Left colon (tissue), 2 donors: ENCODE data around the gene RPN2. TPM values are rescaled to one million over a fixed set of nuclear protein-coding genes. Genes with fewer than 3 reads are reported as not detected.
A peak's percentile ranks its signal among the peaks of the same experiment; 100 is the strongest.

ENCODE experiments used
- ATAC-seq: fragments of 200-7000 bp; cut with Tn5 transposase; one replicate; pipeline ENCODE4 v1.9.1; 2020; ENCODE audit warnings: mild to moderate bottlenecking, moderate library complexity
- DNase-seq, 2 donors: peaks; one replicate each; pipeline ENCODE4 v3.0.0-alpha.2; 2020
- intact Hi-C, 2 donors: fragments of 100-400 bp; cut with DNase I in 1 of 2; cut with micrococcal nuclease in 1 of 2; formaldehyde crosslinking; loops; one replicate each; pipeline versions ENCODE4 v1.11.2 to v1.14.0; 2022; cut with DNase I, micrococcal nuclease
- total RNA-seq, 2 donors: library from RNA; stranded (reverse); fragmentation: NEBNext Ultra II Directional; extraction: Animal tissue kit (Norgen Biotek cat#: 25700); gene quantifications; one replicate each; pipeline ENCODE4 v1.2.1, GENCODE V29; 2021
- donor health status: DM: no; HTN: no; CAD: no.
- donor health status: DM: yes; HTN: yes; CAD: no.

The RPN2 gene
- total RNA-seq, 2 donors from 2014 or later: 133 to 155 TPM

DNA sequence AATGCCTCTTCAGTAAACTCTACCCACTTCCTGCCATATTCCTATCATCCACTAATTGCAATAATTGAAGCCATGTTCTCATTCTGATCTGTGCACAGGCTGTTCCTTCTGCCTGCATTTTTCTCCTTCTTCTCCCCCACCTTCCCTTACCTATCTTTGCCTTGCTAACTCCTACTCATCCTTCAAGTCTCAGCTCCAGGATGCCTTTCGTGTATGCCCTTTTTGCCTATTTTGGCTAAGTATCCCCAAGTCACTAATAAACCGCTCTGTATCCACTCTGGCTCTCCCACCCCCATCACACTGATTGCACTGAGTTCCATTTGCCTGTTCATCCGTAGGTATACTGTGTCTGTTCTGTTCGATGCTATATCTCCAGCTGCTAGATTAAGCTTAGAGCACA, 6.3 kb upstream of the RPN2 start:
- ATAC-seq (no peak), DNase-seq (no peak)
- intact Hi-C loops: no loop called here

DNA sequence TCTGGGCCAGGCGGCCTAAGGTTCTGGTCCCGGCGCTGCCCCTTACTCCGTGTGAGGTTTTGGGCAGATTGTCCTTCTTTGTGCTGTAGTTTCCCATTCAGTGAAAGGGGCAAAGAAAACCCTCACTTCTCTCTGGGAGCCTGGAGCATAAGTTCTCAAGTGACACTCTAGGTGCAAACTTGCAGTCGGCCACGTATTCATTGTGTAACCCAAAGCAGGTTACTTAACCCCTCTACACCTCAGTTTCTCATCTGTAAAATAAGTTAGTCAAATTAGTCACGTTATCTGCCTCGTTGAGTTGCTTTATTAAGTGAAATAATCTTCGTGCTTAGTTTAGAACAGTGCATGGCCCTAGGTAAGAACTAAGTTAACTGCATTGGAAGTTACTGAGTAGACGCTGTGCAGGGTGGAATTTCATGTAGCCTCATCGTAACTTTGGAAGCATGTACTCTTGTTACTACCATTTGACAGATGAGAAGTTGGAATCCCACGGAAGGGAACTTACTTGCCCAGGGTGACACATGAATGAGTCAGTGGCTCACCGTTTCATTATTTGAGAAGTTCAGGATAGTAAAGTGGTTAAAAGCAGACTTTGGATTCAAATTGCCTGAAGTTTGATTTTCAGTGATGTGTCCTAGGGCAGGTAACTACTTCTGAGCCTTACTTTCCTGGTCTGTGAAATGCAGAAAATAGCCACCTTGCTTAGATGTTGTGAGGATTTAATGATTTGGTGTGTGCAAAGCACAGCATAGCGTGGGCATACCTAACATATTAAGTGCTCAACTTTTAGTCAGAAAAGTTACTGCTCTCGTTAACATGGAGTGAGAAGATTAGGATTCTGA, 774 bp downstream of the RPN2 start:
- DNase-seq: no peak
- intact Hi-C loops: no loop called here
- peak; percentile 0 for ATAC-seq

GRCh38 chr20:37185686-37186085, 6.6 kb downstream of the RPN2 start:
- intact Hi-C loops: no loop called here
- ATAC-seq (no peak), DNase-seq (no peak)

- ATAC-seq (no peak), DNase-seq (no peak)
- intact Hi-C loops: no loop called here
Measured at GRCh38 chr20:37188787-37189186, 9.7 kb downstream of the RPN2 start.

DNA sequence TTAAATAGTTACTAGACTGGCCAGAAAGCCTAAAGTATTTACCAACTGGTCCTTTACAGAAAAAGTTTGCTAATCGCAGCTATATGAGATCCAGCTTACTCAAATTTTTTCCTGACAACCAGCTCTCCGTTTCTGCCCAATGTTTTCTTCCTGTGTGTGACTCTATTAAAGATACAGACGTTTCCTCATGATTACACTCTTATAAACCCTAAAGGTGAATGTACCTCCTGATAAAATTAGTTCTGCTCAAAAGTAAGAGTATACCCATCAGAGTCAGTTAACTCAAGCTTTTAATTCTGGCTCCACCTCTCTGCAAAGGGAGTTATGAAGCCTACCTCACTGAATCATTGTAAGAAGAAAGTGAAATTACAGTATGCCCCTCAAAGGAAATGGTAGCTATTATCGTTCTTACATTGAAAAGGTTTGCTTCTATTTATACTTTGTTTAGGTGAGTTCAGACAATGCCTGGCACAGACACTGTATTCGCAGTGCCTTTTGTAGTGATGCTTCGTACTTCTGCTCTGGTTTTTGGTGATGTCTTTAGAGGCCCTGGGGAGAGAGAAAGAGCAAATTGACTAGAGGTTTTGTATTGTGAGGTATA, 10.4 kb downstream of the RPN2 start:
- ATAC-seq (no peak), DNase-seq (no peak)
- intact Hi-C loops: loop anchor here in 1 of 2 donors (10.0 kb wide), 1 partner anchor 325 kb away; no protein-coding TSS in a partner anchor

- no peak for DNase-seq
- intact Hi-C loops: loop anchor here in 1 of 2 donors (10.0 kb wide), 1 partner anchor 324 kb away; no protein-coding TSS in a partner anchor
- ATAC-seq: no peak
Measured at GRCh38 chr20:37190354-37191112, 11.4 kb downstream of the RPN2 start.

DNA sequence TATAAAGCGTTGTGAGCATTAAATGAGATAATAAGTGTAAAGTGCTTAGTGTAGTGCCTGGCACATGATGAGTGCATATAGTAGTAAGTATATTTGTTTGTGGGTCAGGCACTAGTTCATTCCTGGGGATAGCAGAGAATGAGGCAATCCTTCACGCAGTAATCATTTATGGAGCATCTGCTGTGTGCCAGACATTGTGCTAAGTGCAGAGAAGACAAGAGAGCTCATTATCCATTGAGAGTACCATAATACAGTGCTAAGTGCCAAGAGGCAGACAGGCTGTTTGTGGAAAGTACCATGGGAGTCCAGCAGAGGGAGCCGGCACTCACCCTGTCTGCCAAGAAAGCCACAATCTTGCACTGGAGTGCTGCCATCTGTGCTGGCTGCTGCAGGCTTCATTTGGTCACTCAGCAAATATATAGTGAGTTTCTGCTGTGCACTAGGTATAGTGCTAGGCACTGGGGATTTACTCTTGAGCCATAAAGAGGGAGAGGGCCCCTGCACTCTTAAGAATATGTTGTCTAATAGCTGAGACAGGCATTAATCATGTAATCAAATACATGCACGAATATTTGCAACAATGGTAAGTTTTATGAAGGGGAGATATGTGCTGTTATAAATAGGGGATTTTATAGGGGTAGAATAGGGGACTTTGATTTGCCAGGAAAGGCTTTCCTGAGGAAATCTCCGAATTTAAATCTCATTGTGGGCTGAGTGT, 13.2 kb downstream of the RPN2 start:
- ATAC-seq (peak; percentile 94), DNase-seq (peak; percentile 81 to 89)
- intact Hi-C loops: loop anchor here in 1 of 2 donors (10.0 kb wide), 1 partner anchor 323 kb away; no protein-coding TSS in a partner anchor

DNA sequence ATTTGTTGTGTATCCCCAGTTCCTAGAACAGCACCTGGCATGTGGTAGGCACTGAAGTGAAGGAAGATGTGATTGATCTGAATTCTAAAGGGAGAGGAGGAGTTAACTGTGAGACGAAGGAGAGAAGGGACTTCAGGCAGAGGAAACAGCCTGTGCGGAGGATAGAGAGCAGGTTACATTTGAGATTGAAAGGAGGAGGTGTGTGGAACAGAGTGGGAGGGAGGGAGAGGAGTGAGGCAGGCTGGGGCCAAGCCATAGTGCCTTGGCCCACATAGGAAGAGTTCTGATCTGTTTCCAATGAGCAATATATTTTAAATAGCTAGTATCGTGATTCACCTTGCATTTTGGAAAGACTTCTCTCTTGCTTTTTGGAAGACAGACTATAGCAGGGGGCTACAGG, 14.1 kb downstream of the RPN2 start:
- no peak for DNase-seq
- intact Hi-C loops: loop anchor here in 1 of 2 donors (10.0 kb wide), 1 partner anchor 322 kb away; no protein-coding TSS in a partner anchor
- no peak for ATAC-seq

GRCh38 chr20:37193821-37194220, 14.7 kb downstream of the RPN2 start:
- DNase-seq (no peak), ATAC-seq (no peak)
- intact Hi-C loops: loop anchor here in 1 of 2 donors (10.0 kb wide), 1 partner anchor 321 kb away; no protein-coding TSS in a partner anchor

GRCh38 chr20:37194621-37195417, 15.7 kb downstream of the RPN2 start:
- DNase-seq: no peak
- intact Hi-C loops: loop anchor here in 1 of 2 donors (10.0 kb wide), 1 partner anchor 320 kb away; no protein-coding TSS in a partner anchor
- ATAC-seq: no peak

DNA sequence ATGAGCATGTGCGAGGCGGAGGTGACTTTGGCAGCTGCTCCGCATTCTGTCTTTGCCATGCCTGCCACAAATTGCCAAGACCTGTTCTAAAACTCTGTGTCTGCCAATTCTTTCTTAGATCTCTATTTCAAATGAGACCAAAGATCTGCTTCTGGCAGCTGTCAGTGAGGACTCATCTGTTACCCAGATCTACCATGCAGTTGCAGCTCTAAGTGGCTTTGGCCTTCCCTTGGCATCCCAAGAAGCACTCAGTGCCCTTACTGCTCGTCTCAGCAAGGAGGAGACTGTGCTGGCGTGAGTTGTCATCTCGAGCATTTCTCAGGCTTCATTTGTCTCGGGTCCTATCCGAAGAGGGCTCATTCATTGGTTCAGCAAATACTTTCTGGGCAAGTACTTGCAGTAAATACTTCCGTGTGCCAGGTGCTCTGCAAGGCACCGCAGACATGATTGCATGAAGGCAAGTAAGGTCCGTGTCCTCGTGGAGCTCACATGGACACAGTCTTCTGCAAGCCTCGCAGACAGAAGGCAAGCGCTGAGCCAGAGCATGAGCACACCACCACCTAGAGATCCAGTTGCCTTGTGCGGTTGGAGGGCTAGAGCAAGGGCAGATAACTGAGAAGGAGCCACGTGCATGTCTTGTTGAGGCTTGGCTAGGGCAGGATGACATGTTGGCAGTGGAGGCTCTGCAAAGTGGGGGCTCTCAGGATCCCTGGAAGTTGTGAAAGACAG, 20.0 kb downstream of the RPN2 start:
- DNase-seq (no peak), ATAC-seq (no peak)
- intact Hi-C loops: loop anchor here in 1 of 2 donors (10.0 kb wide), 1 partner anchor 316 kb away; no protein-coding TSS in a partner anchor

GRCh38 chr20:37200376-37200775, 21.2 kb downstream of the RPN2 start:
- intact Hi-C loops: loop anchor here in 1 of 2 donors (5.0 kb wide), 1 partner anchor 332 kb away; no protein-coding TSS in a partner anchor
- DNase-seq (no peak), ATAC-seq (no peak)

GRCh38 chr20:37200926-37201826, 22.0 kb downstream of the RPN2 start:
- peak; percentile 95 for ATAC-seq
- DNase-seq: peak in 1 of 2 donors; percentile 28
- intact Hi-C loops: loop anchor here in 1 of 2 donors (5.0 kb wide), 1 partner anchor 331 kb away; no protein-coding TSS in a partner anchor

GRCh38 chr20:37201827-37202162, 22.7 kb downstream of the RPN2 start:
- intact Hi-C loops: loop anchor here in 1 of 2 donors (5.0 kb wide), 1 partner anchor 331 kb away; no protein-coding TSS in a partner anchor
- ATAC-seq (no peak), DNase-seq (no peak)

- DNase-seq: peak in 1 of 2 donors; percentile 26
- peak; percentile 56 for ATAC-seq
- intact Hi-C loops: loop anchor here in 1 of 2 donors (5.0 kb wide), 1 partner anchor 330 kb away; no protein-coding TSS in a partner anchor
Measured at GRCh38 chr20:37202267-37202943, 23.3 kb downstream of the RPN2 start.
